ENCODE measurements around the gene DENND5B. TPM values are rescaled to one million over a fixed set of nuclear protein-coding genes. Genes with fewer than 3 reads are reported as not detected.

Gene DENND5B
- total and polyA plus RNA-seq, 10 of the 15 experiments (the other 5 are each of a cell fraction or from before 2014, with no cell fraction given) = 0.39 to 32.5 (median 20.6) TPM

DNA sequence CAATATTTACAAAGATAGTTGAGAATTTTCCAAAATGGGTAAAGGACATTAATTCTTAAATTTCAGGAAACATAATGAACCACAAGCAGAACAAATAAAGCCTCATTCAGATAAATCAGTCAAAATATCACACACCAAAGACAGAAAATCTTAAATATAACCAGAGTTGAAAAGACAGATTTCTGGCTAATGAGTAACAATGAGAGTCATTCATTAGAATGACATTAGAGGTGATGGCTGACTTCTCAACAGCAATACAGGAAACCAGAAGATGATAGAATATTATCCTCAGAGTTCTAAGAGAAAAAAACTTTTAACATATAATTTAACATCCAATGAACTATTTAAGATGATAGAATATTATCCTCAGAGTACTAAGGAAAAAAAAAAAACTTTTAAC, 124.2 kb downstream of the DENND5B start:
- intact Hi-C loops (cut with micrococcal nuclease; ENCODE audit: unreplicated experiment) = loop anchor here (5.0 kb wide), 1 partner anchor 59 kb away; no protein-coding TSS in a partner anchor
- POLR2A ChIA-PET = no interaction called here
- no peak for FAIRE-seq
- no peak for TF ChIP-seq SMAD5 (IDR thresholded peaks at IDR 0.05; ENCODE audit: low read depth)
- no peak for TF ChIP-seq POLR2A (IDR thresholded peaks at IDR 0.05; ENCODE audit: low read depth, low read length)
- TF ChIP-seq SUPT20H (IDR thresholded peaks at IDR 0.05; ENCODE audit: borderline replicate concordance, control insufficient read depth, low read depth, low read length) = no peak
- TF ChIP-seq GABPA (IDR thresholded peaks at IDR 0.05; ENCODE audit: low read depth) = no peak
- TF ChIP-seq, protein P1, sequence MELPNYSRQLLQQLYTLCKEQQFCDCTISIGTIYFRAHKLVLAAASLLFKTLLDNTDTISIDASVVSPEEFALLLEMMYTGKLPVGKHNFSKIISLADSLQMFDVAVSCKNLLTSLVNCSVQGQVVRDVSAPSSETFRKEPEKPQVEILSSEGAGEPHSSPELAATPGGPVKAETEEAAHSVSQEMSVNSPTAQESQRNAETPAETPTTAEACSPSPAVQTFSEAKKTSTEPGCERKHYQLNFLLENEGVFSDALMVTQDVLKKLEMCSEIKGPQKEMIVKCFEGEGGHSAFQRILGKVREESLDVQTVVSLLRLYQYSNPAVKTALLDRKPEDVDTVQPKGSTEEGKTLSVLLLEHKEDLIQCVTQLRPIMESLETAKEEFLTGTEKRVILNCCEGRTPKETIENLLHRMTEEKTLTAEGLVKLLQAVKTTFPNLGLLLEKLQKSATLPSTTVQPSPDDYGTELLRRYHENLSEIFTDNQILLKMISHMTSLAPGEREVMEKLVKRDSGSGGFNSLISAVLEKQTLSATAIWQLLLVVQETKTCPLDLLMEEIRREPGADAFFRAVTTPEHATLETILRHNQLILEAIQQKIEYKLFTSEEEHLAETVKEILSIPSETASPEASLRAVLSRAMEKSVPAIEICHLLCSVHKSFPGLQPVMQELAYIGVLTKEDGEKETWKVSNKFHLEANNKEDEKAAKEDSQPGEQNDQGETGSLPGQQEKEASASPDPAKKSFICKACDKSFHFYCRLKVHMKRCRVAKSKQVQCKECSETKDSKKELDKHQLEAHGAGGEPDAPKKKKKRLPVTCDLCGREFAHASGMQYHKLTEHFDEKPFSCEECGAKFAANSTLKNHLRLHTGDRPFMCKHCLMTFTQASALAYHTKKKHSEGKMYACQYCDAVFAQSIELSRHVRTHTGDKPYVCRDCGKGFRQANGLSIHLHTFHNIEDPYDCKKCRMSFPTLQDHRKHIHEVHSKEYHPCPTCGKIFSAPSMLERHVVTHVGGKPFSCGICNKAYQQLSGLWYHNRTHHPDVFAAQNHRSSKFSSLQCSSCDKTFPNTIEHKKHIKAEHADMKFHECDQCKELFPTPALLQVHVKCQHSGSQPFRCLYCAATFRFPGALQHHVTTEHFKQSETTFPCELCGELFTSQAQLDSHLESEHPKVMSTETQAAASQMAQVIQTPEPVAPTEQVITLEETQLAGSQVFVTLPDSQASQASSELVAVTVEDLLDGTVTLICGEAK (IDR thresholded peaks at IDR 0.05; ENCODE audit: borderline replicate concordance) = no peak
- no peak for TF ChIP-seq TCF3 (IDR thresholded peaks at IDR 0.05; ENCODE audit: borderline replicate concordance, insufficient read depth, low read depth, low read length)
- H3K9me3 ChIP-seq (replicated peaks; ENCODE audit: control insufficient read depth, insufficient read depth, low read length) = no peaks in the 10 kb centered on the region; the same call in 2 of the 3 replicates
- no peak overlapping the region for H2AFZ ChIP-seq (ENCODE audit: control insufficient read depth, low read depth, low read length)
- SMC1A ChIA-PET (ENCODE audit: uncharacterized antibody, unreplicated experiment) = no interaction called here
- H3K27ac ChIP-seq (ENCODE audit: control insufficient read depth, insufficient read depth) = no peak overlapping the region
- no peaks in the 10 kb centered on the region for H4K20me1 ChIP-seq (ENCODE audit: control insufficient read depth, insufficient read depth)
- no peak for ATAC-seq
- H3K27me3 ChIP-seq (replicated peaks in 1 of 2; ENCODE audit: control insufficient read depth in 2 of 2, insufficient read depth in 2 of 2, low read length in 1 of 2) = no peaks in the 10 kb centered on the region
- CTCF ChIA-PET = no interaction called here
- no peak overlapping the region for H3K9ac ChIP-seq (ENCODE audit: control insufficient read depth, insufficient read depth, low read length)
- no TSS peak for BruUV-seq (replicated peaks)
- no peak for DNase-seq (ENCODE audit: low read depth, low spot score)
- H3K36me3 ChIP-seq (ENCODE audit: control insufficient read depth in 2 of 2, insufficient read depth in 2 of 2, low read length in 1 of 2) = peaks cover 0 to 3% of the 10 kb centered on the region in 2 experiments; a peak in 1 of 4 replicates
- no peak overlapping the region for H3K4me2 ChIP-seq (ENCODE audit: control insufficient read depth, insufficient read depth)
- H3K4me1 ChIP-seq (ENCODE audit: control insufficient read depth, insufficient read depth, low read length) = no peaks in the 10 kb centered on the region; the same call in 1 of the 2 replicates
- no peak overlapping the region for H3K4me3 ChIP-seq
- no peaks in the 10 kb centered on the region for H3K79me2 ChIP-seq (ENCODE audit: control insufficient read depth, insufficient read depth, low read length)
- in situ Hi-C loops (cut with MboI) = no loop called here
- RAD21 ChIA-PET (ENCODE audit: unreplicated experiment) = no interaction called here

All from GM12878 (cell line).